Activated T-helper 2 cell treated with anti-CD3 and anti-CD28 coated beads, Interferon-gamma antibody, Interleukin-2, Interleukin-4, amounts not matched to agents 10 μg/mL and 5 μg/mL and 100 μg/mL, durations not matched to agents 14 hours and 24 hours and 36 hours (primary cell): ENCODE data around the gene IFNGR2. TPM values are rescaled to one million over a fixed set of nuclear protein-coding genes. Genes with fewer than 3 reads are reported as not detected.
"Not testable (repeated sequence)": the region's sequence is repeated elsewhere in the genome, so short reads cannot be mapped to it uniquely, and the experiment has no call there.

Experiments
- DNase-seq: peaks from one replicate; pipeline ENCODE4 v3.0.0; 2021; ENCODE audit warnings: low spot score
- H3K27ac Mint-ChIP-seq: one replicate; pipeline ENCODE4 v1.8.0; 2021; ENCODE audit warnings: mixed read lengths
- H3K27me3 Mint-ChIP-seq: one replicate; pipeline ENCODE4 v1.8.0; 2021; ENCODE audit warnings: low read depth, mixed read lengths
- H3K36me3 Mint-ChIP-seq: one replicate; pipeline ENCODE4 v1.8.0; 2021; ENCODE audit warnings: low read depth, mixed read lengths
- H3K4me1 Mint-ChIP-seq: one replicate; pipeline ENCODE4 v1.8.0; 2021; ENCODE audit warnings: low read depth, mixed read lengths
- H3K4me3 Mint-ChIP-seq: one replicate; pipeline ENCODE4 v1.8.0; 2021; ENCODE audit warnings: low read depth, mild to moderate bottlenecking, moderate library complexity, mixed read lengths
- H3K9me3 Mint-ChIP-seq: one replicate; pipeline ENCODE4 v1.8.0; 2021; ENCODE audit warnings: mixed read lengths
- intact Hi-C: fragments of 100-400 bp; cut with micrococcal nuclease; formaldehyde crosslinking; loops from one replicate; pipeline ENCODE4 v1.15.1; 2023
- total RNA-seq: library from RNA; stranded (reverse); gene quantifications from 2 replicates; pipeline ENCODE4 v1.2.3, GENCODE V29; 2022

The IFNGR2 gene
- total RNA-seq, 1 donor from 2014 or later, result 16.2 TPM

- Mint-ChIP-seq H3K27ac (no peak overlapping the region), H3K9me3 (peaks cover 34% of the 10 kb centered on the region), H3K27me3 (no peaks in the 10 kb centered on the region), H3K4me1 (no peaks in the 10 kb centered on the region), H3K36me3 (peaks cover 20% of the 10 kb centered on the region), H3K4me3 (no peak overlapping the region)
- DNase-seq, result no peak
- intact Hi-C loops, result no loop called here
Observed at GRCh38 chr21:33368576-33368975, 34.6 kb upstream of the IFNGR2 start.

- no peak for DNase-seq
- intact Hi-C loops, result no loop called here
- H3K27me3 Mint-ChIP-seq, result no peaks in the 10 kb centered on the region
- H3K27ac Mint-ChIP-seq, result no peak overlapping the region
- H3K9me3 Mint-ChIP-seq, result peaks cover 34% of the 10 kb centered on the region
- H3K4me3 Mint-ChIP-seq, result no peak overlapping the region
- H3K4me1 Mint-ChIP-seq, result no peaks in the 10 kb centered on the region
- H3K36me3 Mint-ChIP-seq, result peaks cover 20% of the 10 kb centered on the region
Observed at GRCh38 chr21:33369586-33369985, 33.6 kb upstream of the IFNGR2 start.

GRCh38 chr21:33370305-33370704, 32.9 kb upstream of the IFNGR2 start:
- DNase-seq, result no peak
- peaks cover 2% of the 10 kb centered on the region for H3K27me3 Mint-ChIP-seq
- H3K36me3 Mint-ChIP-seq, result peaks cover 20% of the 10 kb centered on the region
- intact Hi-C loops, result loop anchor here (5.0 kb wide), 1 partner anchor 238 kb away; no protein-coding TSS in a partner anchor
- H3K4me1 Mint-ChIP-seq, result peaks cover 4% of the 10 kb centered on the region
- H3K9me3 Mint-ChIP-seq, result peaks cover 34% of the 10 kb centered on the region
- H3K27ac Mint-ChIP-seq, result no peak overlapping the region
- no peak overlapping the region for H3K4me3 Mint-ChIP-seq

GRCh38 chr21:33371366-33371765, 31.8 kb upstream of the IFNGR2 start:
- peaks cover 5% of the 10 kb centered on the region for H3K27me3 Mint-ChIP-seq
- peaks cover 27% of the 10 kb centered on the region for H3K9me3 Mint-ChIP-seq
- peaks cover 6% of the 10 kb centered on the region for H3K4me1 Mint-ChIP-seq
- H3K27ac Mint-ChIP-seq, result no peak overlapping the region
- H3K36me3 Mint-ChIP-seq, result peaks cover 15% of the 10 kb centered on the region
- DNase-seq, result no peak
- H3K4me3 Mint-ChIP-seq, result no peak overlapping the region
- intact Hi-C loops, result loop anchor here (5.0 kb wide), 1 partner anchor 239 kb away; no protein-coding TSS in a partner anchor

GRCh38 chr21:33372582-33372981, 30.6 kb upstream of the IFNGR2 start:
- Mint-ChIP-seq H3K27ac (no peak overlapping the region), H3K4me1 (peaks cover 6% of the 10 kb centered on the region), H3K36me3 (peaks cover 5% of the 10 kb centered on the region), H3K9me3 (peaks cover 15% of the 10 kb centered on the region), H3K4me3 (no peak overlapping the region), H3K27me3 (peaks cover 10% of the 10 kb centered on the region)
- intact Hi-C loops, result loop anchor here (5.0 kb wide), 1 partner anchor 240 kb away; no protein-coding TSS in a partner anchor
- DNase-seq, result no peak

GRCh38 chr21:33373451-33373850, 29.8 kb upstream of the IFNGR2 start:
- intact Hi-C loops, result loop anchor here (5.0 kb wide), 1 partner anchor 241 kb away; no protein-coding TSS in a partner anchor
- no peak for DNase-seq
- Mint-ChIP-seq H3K9me3 (peaks cover 6% of the 10 kb centered on the region), H3K4me1 (peaks cover 6% of the 10 kb centered on the region), H3K27me3 (peaks cover 10% of the 10 kb centered on the region), H3K27ac (no peak overlapping the region), H3K36me3 (peaks cover 2% of the 10 kb centered on the region), H3K4me3 (no peak overlapping the region)

- H3K9me3 Mint-ChIP-seq, result peaks cover 4% of the 10 kb centered on the region
- H3K27ac Mint-ChIP-seq, result no peak overlapping the region
- no peak for DNase-seq
- H3K4me3 Mint-ChIP-seq, result no peak overlapping the region
- peaks cover 8% of the 10 kb centered on the region for H3K4me1 Mint-ChIP-seq
- H3K36me3 Mint-ChIP-seq, result no peaks in the 10 kb centered on the region
- intact Hi-C loops, result loop anchor here (2.0 to 5.0 kb wide), 2 partner anchors 175 to 242 kb away; no protein-coding TSS in a partner anchor
- H3K27me3 Mint-ChIP-seq, result peaks cover 12% of the 10 kb centered on the region
Observed at GRCh38 chr21:33374080-33374449, 29.1 kb upstream of the IFNGR2 start.

GRCh38 chr21:33374450-33375096, 28.6 kb upstream of the IFNGR2 start:
- H3K4me1 Mint-ChIP-seq, result peaks cover 9% of the 10 kb centered on the region
- peaks cover 4% of the 10 kb centered on the region for H3K9me3 Mint-ChIP-seq
- H3K27me3 Mint-ChIP-seq, result peaks cover 12% of the 10 kb centered on the region
- no peaks in the 10 kb centered on the region for H3K36me3 Mint-ChIP-seq
- H3K27ac Mint-ChIP-seq, result no peak overlapping the region
- no peak overlapping the region for H3K4me3 Mint-ChIP-seq
- peak; percentile 29 for DNase-seq
- intact Hi-C loops, result loop anchor here (2.0 to 5.0 kb wide), 2 partner anchors 176 to 242 kb away; no protein-coding TSS in a partner anchor

- Mint-ChIP-seq H3K4me3 (no peak overlapping the region), H3K27ac (no peak overlapping the region), H3K4me1 (peaks cover 13% of the 10 kb centered on the region), H3K36me3 (no peaks in the 10 kb centered on the region), H3K27me3 (peaks cover 12% of the 10 kb centered on the region), H3K9me3 (no peaks in the 10 kb centered on the region)
- no peak for DNase-seq
- intact Hi-C loops, result loop anchor here (2.0 kb wide), 1 partner anchor 176 kb away; no protein-coding TSS in a partner anchor
Observed at GRCh38 chr21:33375101-33375644, 28.0 kb upstream of the IFNGR2 start.

- H3K27ac Mint-ChIP-seq, result no peak overlapping the region
- H3K4me3 Mint-ChIP-seq, result no peak overlapping the region
- H3K9me3 Mint-ChIP-seq, result no peaks in the 10 kb centered on the region
- no peak for DNase-seq
- intact Hi-C loops, result no loop called here
- peaks cover 12% of the 10 kb centered on the region for H3K27me3 Mint-ChIP-seq
- H3K36me3 Mint-ChIP-seq, result no peaks in the 10 kb centered on the region
- H3K4me1 Mint-ChIP-seq, result peaks cover 34% of the 10 kb centered on the region
Observed at GRCh38 chr21:33377221-33377920, 25.8 kb upstream of the IFNGR2 start.

GRCh38 chr21:33378081-33378480, 25.1 kb upstream of the IFNGR2 start:
- DNase-seq, result no peak
- no peaks in the 10 kb centered on the region for H3K36me3 Mint-ChIP-seq
- no peak overlapping the region for H3K4me3 Mint-ChIP-seq
- peaks cover 12% of the 10 kb centered on the region for H3K27me3 Mint-ChIP-seq
- intact Hi-C loops, result no loop called here
- H3K27ac Mint-ChIP-seq, result no peak overlapping the region
- H3K9me3 Mint-ChIP-seq, result no peaks in the 10 kb centered on the region
- peaks cover 42% of the 10 kb centered on the region for H3K4me1 Mint-ChIP-seq

GRCh38 chr21:33379934-33380333, 23.3 kb upstream of the IFNGR2 start:
- Mint-ChIP-seq H3K27ac (peak overlapping the region; percentile 86), H3K4me3 (peak overlapping the region; percentile 11), H3K4me1 (peaks cover 54% of the 10 kb centered on the region), H3K27me3 (peaks cover 12% of the 10 kb centered on the region)
- not testable (repeated sequence) for H3K9me3 Mint-ChIP-seq, H3K36me3 Mint-ChIP-seq, DNase-seq
- intact Hi-C loops, result loop anchor here (1.0 to 10.0 kb wide), 6 partner anchors 19 to 265 kb away; partner anchors contain the start of genes CRYZL1 and ITSN1
